Colonic mucosa (tissue), 4 donors: ENCODE measurements around the gene MIDN. TPM values are rescaled to one million over a fixed set of nuclear protein-coding genes. Genes with fewer than 3 reads are reported as not detected.

Experiments
- DNase-seq: peaks from one replicate; pipeline ENCODE4 v3.0.0-alpha.2; 2020
- H3K27ac ChIP-seq: fragments of 200-600 bp; one replicate; pipeline ENCODE4 v1.8.0; 2021
- H3K27me3 ChIP-seq: fragments of 200-600 bp; one replicate; pipeline ENCODE4 v1.8.0; 2021
- H3K36me3 ChIP-seq: fragments of 200-600 bp; one replicate; pipeline ENCODE4 v1.8.0; 2021
- H3K4me1 ChIP-seq: fragments of 200-600 bp; one replicate; pipeline ENCODE4 v1.8.0; 2021; ENCODE audit warnings: mild to moderate bottlenecking
- H3K4me3 ChIP-seq: fragments of 200-600 bp; one replicate; pipeline ENCODE4 v1.8.0; 2021
- H3K9ac ChIP-seq, 2 donors: one replicate each; pipeline ENCODE4 v1.7.0; 2013; ENCODE audit warnings: control low read depth in 2 of 2, low read depth in 2 of 2, low read length in 2 of 2
- H3K9me3 ChIP-seq: fragments of 200-600 bp; one replicate; pipeline ENCODE4 v1.8.0; 2021
- CTCF ChIP-seq: fragments of 200-600 bp; IDR thresholded peaks from one replicate; pipeline ENCODE4 v1.8.0; 2022; ENCODE audit warnings: antibody characterized with exemption, mild to moderate bottlenecking
- intact Hi-C: fragments of 100-400 bp; cut with DNase I; formaldehyde crosslinking; loops from one replicate; pipeline ENCODE4 v1.14.1; 2022
- total RNA-seq, 2 donors: library from RNA; stranded (reverse); fragmentation: NEBNext Ultra II Directional in 1 of 2; extraction: Animal tissue kit (Norgen Biotek cat#: 25700) in 1 of 2; gene quantifications; one replicate each; pipeline ENCODE4 v1.2.1, GENCODE V29; 2021
- donor health status: healthy.
- donor health status: DM: no; HTN: no; CAD: no.
- donor health status: DM: no; HTN: no; CAD: no.

MIDN gene
- total RNA-seq, 2 donors from 2014 or later: 172 to 177 TPM

- no peak overlapping the region for H3K9ac ChIP-seq
- intact Hi-C loops: no loop called here
- H3K4me3 ChIP-seq: no peak overlapping the region
- no peaks in the 10 kb centered on the region for H3K36me3 ChIP-seq
- H3K27ac ChIP-seq: no peak overlapping the region
- peaks cover 17% of the 10 kb centered on the region for H3K4me1 ChIP-seq
- DNase-seq: no peak
- H3K9me3 ChIP-seq: no peaks in the 10 kb centered on the region
- TF ChIP-seq CTCF: no peak
- H3K27me3 ChIP-seq: peaks cover 37% of the 10 kb centered on the region
Observed at GRCh38 chr19:1234051-1234954, 14.1 kb upstream of the MIDN start.

GRCh38 chr19:1234955-1235380, 13.4 kb upstream of the MIDN start:
- Histone ChIP-seq H3K4me1 (peaks cover 17% of the 10 kb centered on the region), H3K9ac (no peak overlapping the region), H3K4me3 (no peak overlapping the region), H3K9me3 (no peaks in the 10 kb centered on the region), H3K36me3 (no peaks in the 10 kb centered on the region), H3K27me3 (peaks cover 37% of the 10 kb centered on the region), H3K27ac (no peak overlapping the region)
- intact Hi-C loops: no loop called here
- TF ChIP-seq CTCF: no peak
- DNase-seq: no peak

GRCh38 chr19:1235625-1236538, 12.5 kb upstream of the MIDN start:
- Histone ChIP-seq H3K4me3 (no peak overlapping the region), H3K9me3 (no peaks in the 10 kb centered on the region), H3K27me3 (peaks cover 37% of the 10 kb centered on the region), H3K4me1 (peaks cover 20% of the 10 kb centered on the region), H3K27ac (no peak overlapping the region), H3K36me3 (no peaks in the 10 kb centered on the region), H3K9ac (peak overlapping the region in 1 of 2 donors; percentile 39)
- no peak for DNase-seq
- intact Hi-C loops: no loop called here
- no peak for TF ChIP-seq CTCF

- no peak for DNase-seq
- peaks cover 24% of the 10 kb centered on the region for H3K4me1 ChIP-seq
- intact Hi-C loops: no loop called here
- peaks cover 37% of the 10 kb centered on the region for H3K27me3 ChIP-seq
- H3K27ac ChIP-seq: no peak overlapping the region
- no peak overlapping the region for H3K9ac ChIP-seq
- no peaks in the 10 kb centered on the region for H3K9me3 ChIP-seq
- no peak for TF ChIP-seq CTCF
- peak overlapping the region; percentile 35 for H3K4me3 ChIP-seq
- H3K36me3 ChIP-seq: no peaks in the 10 kb centered on the region
Observed at GRCh38 chr19:1236576-1236975, 11.8 kb upstream of the MIDN start.

DNA sequence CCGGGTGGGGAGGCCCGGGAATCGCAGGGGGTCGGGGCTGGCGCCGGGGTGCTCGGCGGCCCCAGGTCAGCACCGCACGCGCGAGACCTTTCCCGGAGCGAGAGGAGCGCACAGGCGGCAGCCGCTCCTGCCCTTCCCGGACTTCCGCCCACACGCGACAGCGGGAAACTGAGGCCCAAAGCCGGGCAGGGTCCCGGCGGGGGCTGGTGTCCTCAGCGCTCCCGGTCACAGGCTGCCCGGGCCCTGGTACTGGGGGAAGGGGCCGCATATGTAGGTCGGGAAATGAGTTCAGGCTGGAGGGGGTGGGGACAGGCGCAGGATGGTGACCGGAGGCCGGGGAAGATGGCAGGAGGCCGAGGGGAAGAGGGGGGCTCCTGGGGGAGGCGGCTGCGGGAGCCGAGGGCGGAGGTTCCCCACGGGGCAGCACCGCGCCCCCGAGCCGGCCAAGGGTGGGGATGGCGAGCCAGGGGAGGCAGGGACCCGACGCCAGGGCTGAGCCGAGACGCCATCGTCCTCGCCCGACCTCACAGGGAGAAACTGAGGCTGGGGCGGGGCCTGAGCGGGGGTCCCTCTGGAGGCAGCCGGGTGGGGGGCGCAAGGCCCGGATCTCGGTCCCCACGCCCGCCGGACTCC, 11.2 kb upstream of the MIDN start:
- no peak for TF ChIP-seq CTCF
- peaks cover 37% of the 10 kb centered on the region for H3K27me3 ChIP-seq
- intact Hi-C loops: no loop called here
- H3K9ac ChIP-seq: peak overlapping the region; percentile 19 to 63
- peak overlapping the region; percentile 35 for H3K4me3 ChIP-seq
- H3K36me3 ChIP-seq: no peaks in the 10 kb centered on the region
- H3K9me3 ChIP-seq: no peaks in the 10 kb centered on the region
- H3K27ac ChIP-seq: no peak overlapping the region
- peaks cover 24% of the 10 kb centered on the region for H3K4me1 ChIP-seq
- DNase-seq: peak; percentile 34
